OCI-LY1 (cell line): ENCODE measurements around the gene PBX3.

Source experiments
- H2AFZ ChIP-seq: fragments of 200-600 bp; sonication (generic), shearing (Covaris generic); 2 replicates; pipeline ENCODE4 v1.6.0; 2014; ENCODE audit warnings: antibody characterized with exemption, mild to moderate bottlenecking, low read length
- H3F3A ChIP-seq: fragments of 200-600 bp; sonication (generic), shearing (Covaris generic); 2 replicates; pipeline ENCODE4 v1.6.0; 2014; ENCODE audit warnings: mild to moderate bottlenecking, antibody characterized with exemption, low read length, moderate library complexity; ENCODE audit not compliant: insufficient read depth
- H3K27ac ChIP-seq: fragments of 200-600 bp; sonication (generic); 2 replicates; pipeline ENCODE4 v1.5.1; 2014; ENCODE audit warnings: low read length, mixed run types, mild to moderate bottlenecking, low read depth; ENCODE audit not compliant: poor library complexity, severe bottlenecking
- H3K27me3 ChIP-seq: fragments of 200-600 bp; sonication (generic); 2 replicates; pipeline ENCODE4 v1.6.0; 2014; ENCODE audit warnings: antibody characterized with exemption, mild to moderate bottlenecking, low read length, moderate library complexity; ENCODE audit not compliant: insufficient read depth
- H3K36me3 ChIP-seq: fragments of 200-600 bp; sonication (generic); 2 replicates; pipeline ENCODE4 v1.6.1; 2014; ENCODE audit warnings: mild to moderate bottlenecking, antibody characterized with exemption, low read length, moderate library complexity, mixed read lengths; ENCODE audit not compliant: insufficient read depth
- H3K4me1 ChIP-seq: fragments of 200-600 bp; sonication (generic); 2 replicates; pipeline ENCODE4 v1.5.1; 2014; ENCODE audit warnings: mild to moderate bottlenecking, low read length, moderate library complexity; ENCODE audit not compliant: insufficient read depth, severe bottlenecking
- H3K4me2 ChIP-seq: fragments of 200-600 bp; sonication (generic), shearing (Covaris generic); 2 replicates; pipeline ENCODE4 v1.6.1; 2014; ENCODE audit warnings: low read length
- H3K4me3 ChIP-seq: fragments of 200-600 bp; sonication (generic); 2 replicates; pipeline ENCODE4 v1.5.1; 2014; ENCODE audit warnings: low read length, low read depth, mild to moderate bottlenecking, mixed read lengths; ENCODE audit not compliant: poor library complexity, severe bottlenecking
- H3K79me2 ChIP-seq: fragments of 200-600 bp; shearing (Covaris generic); 2 replicates; pipeline ENCODE4 v1.6.1; 2016; ENCODE audit warnings: mixed run types, low read length, mixed read lengths; ENCODE audit not compliant: insufficient read depth
- H3K9ac ChIP-seq: fragments of 200-600 bp; sonication (generic), shearing (Covaris generic); 2 replicates; pipeline ENCODE4 v1.6.1; 2014; ENCODE audit warnings: mild to moderate bottlenecking, low read length, mixed read lengths
- H3K9me2 ChIP-seq: fragments of 200-600 bp; sonication (generic), shearing (Covaris generic); 2 replicates; pipeline ENCODE4 v1.6.1; 2014; ENCODE audit warnings: low read depth, mild to moderate bottlenecking, low read length, mixed read lengths
- H3K9me3 ChIP-seq: fragments of 200-600 bp; shearing (Covaris generic); 2 replicates; pipeline ENCODE4 v1.6.1; 2014; ENCODE audit warnings: low read length, mixed read lengths
- H4K20me1 ChIP-seq: fragments of 200-600 bp; sonication (generic), shearing (Covaris generic); 2 replicates; pipeline ENCODE4 v1.6.0; 2016; ENCODE audit warnings: mild to moderate bottlenecking, low read length; ENCODE audit not compliant: insufficient read depth
- CTCF ChIP-seq: fragments of 200-600 bp; sonication (generic), shearing (Covaris generic); IDR thresholded peaks from 2 replicates; pipeline ENCODE4 v1.5.1; 2017; ENCODE audit warnings: mild to moderate bottlenecking, antibody characterized with exemption, low read length, moderate library complexity, mixed read lengths
- EZH2 ChIP-seq: fragments of 200-600 bp; sonication (generic), shearing (Covaris generic); IDR thresholded peaks from 2 replicates; pipeline ENCODE4 v1.8.0; 2017; ENCODE audit warnings: borderline replicate concordance, mixed run types, mild to moderate bottlenecking, antibody characterized with exemption, low read length, moderate library complexity, mixed read lengths

The PBX3 gene

GRCh38 chr9:125701351-125701750, 45.8 kb upstream of the PBX3 start:
- H3K79me2 ChIP-seq: peaks cover 84% of the 10 kb centered on the region
- TF ChIP-seq CTCF (no peak), EZH2 (no peak)

GRCh38 chr9:125703662-125704061, 43.5 kb upstream of the PBX3 start:
- no peak overlapping the region for H3K4me3 ChIP-seq
- no peak overlapping the region for H3K9ac ChIP-seq
- no peaks in the 10 kb centered on the region for H4K20me1 ChIP-seq
- H3F3A ChIP-seq: no peaks in the 10 kb centered on the region; the same call in 1 of the 2 replicates
- peaks cover 69% of the 10 kb centered on the region for H3K79me2 ChIP-seq
- no peak overlapping the region for H3K27ac ChIP-seq
- no peak for TF ChIP-seq EZH2
- no peak for TF ChIP-seq CTCF
- no peak overlapping the region for H3K4me2 ChIP-seq
- no peaks in the 10 kb centered on the region for H3K9me3 ChIP-seq
- H3K36me3 ChIP-seq: no peaks in the 10 kb centered on the region
- peaks cover 46% of the 10 kb centered on the region for H3K4me1 ChIP-seq
- H3K27me3 ChIP-seq: no peaks in the 10 kb centered on the region
- no peaks in the 10 kb centered on the region for H3K9me2 ChIP-seq
- no peak overlapping the region for H2AFZ ChIP-seq

More at GRCh38 chr9:125701351-125701750, 45.8 kb upstream of the PBX3 start:
- Histone ChIP-seq H3K4me1 (peaks cover 41% of the 10 kb centered on the region), H3K9me2 (no peaks in the 10 kb centered on the region), H2AFZ (no peak overlapping the region), H3K36me3 (no peaks in the 10 kb centered on the region), H4K20me1 (0 out of 2 replicates have a peak, but pooled peaks cover 3% of the 10 kb centered on the region), H3K9me3 (no peaks in the 10 kb centered on the region), H3K9ac (no peak overlapping the region), H3K27ac (no peak overlapping the region), H3K4me3 (no peak overlapping the region), H3K27me3 (no peaks in the 10 kb centered on the region), H3K4me2 (no peak overlapping the region), H3F3A (no peaks in the 10 kb centered on the region; the same call in 1 of the 2 replicates)

- Histone ChIP-seq H3K9ac (peak overlapping the region; percentile 95), H3K36me3 (no peaks in the 10 kb centered on the region), H3K9me2 (no peaks in the 10 kb centered on the region), H3K4me1 (peaks cover 42% of the 10 kb centered on the region), H4K20me1 (no peaks in the 10 kb centered on the region), H3K4me3 (peak overlapping the region; percentile 100), H3K27me3 (no peaks in the 10 kb centered on the region), H3K79me2 (peaks cover 50% of the 10 kb centered on the region), H3K27ac (no peak overlapping the region), H2AFZ (no peak overlapping the region), H3K4me2 (peak overlapping the region; percentile 98), H3F3A (no peaks in the 10 kb centered on the region), H3K9me3 (no peaks in the 10 kb centered on the region)
- TF ChIP-seq CTCF (no peak), EZH2 (no peak)
Measured at GRCh38 chr9:125705893-125706292, 41.3 kb upstream of the PBX3 start.
